Upper lobe of left lung (tissue), 4 donors: ENCODE data around the gene OR2M2.

ENCODE experiments used
- CTCF ChIP-seq, 6 experiments: fragments of 450-650 bp in 4 of 6; fragments of 200-600 bp in 2 of 6; sonication (generic) in 2 of 6; IDR thresholded peaks; one replicate each; pipeline ENCODE4 v1.5.1; 2016 to 2019; ENCODE audit warnings: antibody characterized with exemption in 6 of 6
- EP300 ChIP-seq, 4 donors: sonication (generic); formaldehyde crosslinking; IDR thresholded peaks; one replicate each; pipeline ENCODE4 v1.5.1; 2017; ENCODE audit warnings: antibody characterized with exemption in 4 of 4, control low read depth in 2 of 4
- POLR2A ChIP-seq, 4 donors: fragments of 450-650 bp; IDR thresholded peaks; one replicate each; pipeline ENCODE4 v1.5.1; 2016 to 2017; ENCODE audit warnings: antibody characterized with exemption in 4 of 4, mild to moderate bottlenecking in 2 of 4
- POLR2AphosphoS5 ChIP-seq, 2 donors: sonication (generic); formaldehyde crosslinking; IDR thresholded peaks; one replicate each; pipeline ENCODE4 v1.5.1; 2017; ENCODE audit warnings: antibody characterized with exemption in 2 of 2

DNA sequence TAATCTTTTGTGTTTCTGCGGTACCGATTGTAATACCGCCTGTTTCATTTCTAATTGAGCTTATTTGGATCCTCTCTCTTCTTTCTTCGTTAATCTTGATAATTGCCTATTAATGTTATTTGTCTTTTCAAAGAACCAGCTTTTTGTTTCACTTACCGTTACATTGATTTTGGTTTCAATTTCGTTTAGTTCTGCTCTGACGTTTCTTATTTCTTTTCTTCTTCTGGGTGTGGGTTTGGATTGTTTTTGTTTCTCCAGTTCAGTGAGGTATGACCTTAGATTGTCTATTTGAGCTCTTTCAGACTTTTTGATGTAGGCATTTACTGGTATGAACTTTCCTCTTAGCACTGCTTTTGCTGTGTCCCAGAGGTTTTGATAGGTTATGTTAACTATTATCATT is 9.4 kb downstream of the OR2M2 start:
- TF ChIP-seq CTCF (IDR thresholded peaks at IDR 0.05) (no peak), POLR2A (IDR thresholded peaks at IDR 0.05) (no peak), POLR2AphosphoS5 (IDR thresholded peaks at IDR 0.05) (no peak), EP300 (IDR thresholded peaks at IDR 0.05) (no peak)
